ENCODE measurements around the gene RBBP7. TPM values are rescaled to one million over a fixed set of nuclear protein-coding genes. Genes with fewer than 3 reads are reported as not detected.
A peak's percentile ranks its signal among the peaks of the same experiment; 100 is the strongest.

RBBP7 gene
- total RNA-seq = 10 to 100 TPM; 47.7 to 82.6 (median 59.1) TPM

- H3K4me3 ChIP-seq (ENCODE audit: low read depth, poor library complexity, severe bottlenecking) = peak within 1 kb of the TSS; percentile 53
- intact Hi-C loops (cut with DNase I; ENCODE audit: low total_unique reads) = no loop called here
- TF ChIP-seq CTCF (IDR thresholded peaks at IDR 0.05) (no peak), POLR2A (IDR thresholded peaks at IDR 0.05) (peak in 1 of 2 donors; percentile 43)
- WGBS, 2 donors = 0 to 1% methylated on average over 10 to 72 of the region's 84 CpGs
- DNase-seq (ENCODE audit: low spot score in 2 of 2) = peak; percentile 81 to 98
Measured at GRCh38 chrX:16870095-16870861, at the start of gene RBBP7. TSS of gene RBBP7 (minus strand) at chrX:16870362. CDS start at chrX:16870053, 309 bp downstream.

GRCh38 chrX:16918979-16919378, 48.8 kb upstream of the RBBP7 start:
- no peak for TF ChIP-seq CTCF (IDR thresholded peaks at IDR 0.05)
- TF ChIP-seq POLR2A (IDR thresholded peaks at IDR 0.05) = no peak
- no peak for DNase-seq (ENCODE audit: low spot score in 2 of 2)
- H3K4me3 ChIP-seq (ENCODE audit: low read depth, poor library complexity, severe bottlenecking) = no peak overlapping the region
- intact Hi-C loops (cut with DNase I; ENCODE audit: low total_unique reads) = no loop called here

GRCh38 chrX:16917120-16917519, 47.0 kb upstream of the RBBP7 start:
- intact Hi-C loops (cut with DNase I; ENCODE audit: low total_unique reads) = no loop called here
- 80 to 92% methylated on average over 6 of the region's 6 CpGs for WGBS, 2 donors
- no peak overlapping the region for H3K4me3 ChIP-seq (ENCODE audit: low read depth, poor library complexity, severe bottlenecking)
- TF ChIP-seq CTCF (IDR thresholded peaks at IDR 0.05) = no peak
- no peak for TF ChIP-seq POLR2A (IDR thresholded peaks at IDR 0.05)
- DNase-seq (ENCODE audit: low spot score in 2 of 2) = no peak

GRCh38 chrX:16916561-16916960, 46.4 kb upstream of the RBBP7 start:
- intact Hi-C loops (cut with DNase I; ENCODE audit: low total_unique reads) = no loop called here
- TF ChIP-seq POLR2A (IDR thresholded peaks at IDR 0.05) = no peak
- no peak for TF ChIP-seq CTCF (IDR thresholded peaks at IDR 0.05)
- DNase-seq (ENCODE audit: low spot score in 2 of 2) = no peak
- WGBS, 2 donors = 89 to 93% methylated on average over 5 of the region's 5 CpGs
- H3K4me3 ChIP-seq (ENCODE audit: low read depth, poor library complexity, severe bottlenecking) = no peak overlapping the region

- peak in 1 of 2 donors; percentile 14 for DNase-seq (ENCODE audit: low spot score in 2 of 2)
- 74 to 80% methylated on average over 3 of the region's 3 CpGs for whole genome bisulfite sequencing, 2 donors
- TF ChIP-seq CTCF (IDR thresholded peaks at IDR 0.05) (no peak), POLR2A (IDR thresholded peaks at IDR 0.05) (no peak)
- H3K4me3 ChIP-seq (ENCODE audit: low read depth, poor library complexity, severe bottlenecking) = no peak overlapping the region
- intact Hi-C loops (cut with DNase I; ENCODE audit: low total_unique reads) = no loop called here
Measured at GRCh38 chrX:16914058-16914457, 43.9 kb upstream of the RBBP7 start.

- DNase-seq (ENCODE audit: low spot score in 2 of 2) = no peak
- intact Hi-C loops (cut with DNase I; ENCODE audit: low total_unique reads) = no loop called here
- TF ChIP-seq CTCF (IDR thresholded peaks at IDR 0.05) = no peak
- 65 to 95% methylated on average over 1 of the region's 1 CpG for WGBS, 2 donors
- no peak overlapping the region for H3K4me3 ChIP-seq (ENCODE audit: low read depth, poor library complexity, severe bottlenecking)
Measured at GRCh38 chrX:16910376-16910775, 40.2 kb upstream of the RBBP7 start.
